ENCODE results near the gene SGK1.
"Not testable (repeated sequence)": the region's sequence is repeated elsewhere in the genome, so short reads cannot be mapped to it uniquely, and the experiment has no call there.

SGK1 gene

GRCh38 chr6:134198093-134198492 is 119.8 kb downstream of the SGK1 start:
- Histone ChIP-seq H3K36me3 (no peaks in the 10 kb centered on the region), H3K4me3 (no peak overlapping the region), H3K9me3 (peaks cover 0 to 4% (median 0%) of the 10 kb centered on the region in 3 donors), H3K27ac (no peak overlapping the region), H3K27me3 (no peaks in the 10 kb centered on the region), H3K4me1 (peaks cover 0 to 18% (median 0%) of the 10 kb centered on the region in 4 donors)
- DNase-seq, result no peak
- TF ChIP-seq CTCF (IDR thresholded peaks at IDR 0.05), result no peak
- intact Hi-C loops (cut with DNase I; ENCODE audit: low total_unique reads), result no loop called here

GRCh38 chr6:134197685-134198084 is 120.2 kb downstream of the SGK1 start:
- intact Hi-C loops (cut with DNase I; ENCODE audit: low total_unique reads); H3K27ac ChIP-seq; H3K9me3 ChIP-seq; DNase-seq; H3K4me3 ChIP-seq; H3K27me3 ChIP-seq; H3K36me3 ChIP-seq: not testable (repeated sequence)
- H3K4me1 ChIP-seq, result peaks cover 0 to 18% (median 0%) of the 10 kb centered on the region in 4 donors

- H3K4me3 ChIP-seq, result no peak overlapping the region
- H3K9me3 ChIP-seq, result no peaks in the 10 kb centered on the region
- no peak for TF ChIP-seq CTCF (IDR thresholded peaks at IDR 0.05)
- H3K4me1 ChIP-seq, result peaks cover 0 to 18% (median 0%) of the 10 kb centered on the region in 4 donors
- DNase-seq, result no peak
- H3K36me3 ChIP-seq, result no peaks in the 10 kb centered on the region
- intact Hi-C loops (cut with DNase I; ENCODE audit: low total_unique reads), result no loop called here
- no peak overlapping the region for H3K27ac ChIP-seq
- no peaks in the 10 kb centered on the region for H3K27me3 ChIP-seq
These were observed 121.2 kb downstream of the SGK1 start for GRCh38 chr6:134196568-134197193.

- H3K27ac ChIP-seq, result peak overlapping the region in 1 of 2 donors; percentile 52
- intact Hi-C loops (cut with DNase I; ENCODE audit: low total_unique reads), result no loop called here
- H3K4me3 ChIP-seq, result no peak overlapping the region
- H3K9me3 ChIP-seq, result no peaks in the 10 kb centered on the region
- peaks cover 0 to 18% (median 0%) of the 10 kb centered on the region in 4 donors for H3K4me1 ChIP-seq
- H3K27me3 ChIP-seq, result no peaks in the 10 kb centered on the region
- no peak for DNase-seq
- TF ChIP-seq CTCF (IDR thresholded peaks at IDR 0.05), result no peak
- H3K36me3 ChIP-seq, result no peaks in the 10 kb centered on the region
These were observed 121.9 kb downstream of the SGK1 start for GRCh38 chr6:134195985-134196384.

GRCh38 chr6:134195164-134195906 is 122.6 kb downstream of the SGK1 start:
- no peak overlapping the region for H3K4me3 ChIP-seq
- peak overlapping the region; percentile 34 to 52 for H3K27ac ChIP-seq
- intact Hi-C loops (cut with DNase I; ENCODE audit: low total_unique reads), result no loop called here
- H3K36me3 ChIP-seq, result no peaks in the 10 kb centered on the region
- DNase-seq, result no peak
- no peaks in the 10 kb centered on the region for H3K27me3 ChIP-seq
- peaks cover 0 to 18% (median 0%) of the 10 kb centered on the region in 4 donors for H3K4me1 ChIP-seq
- no peaks in the 10 kb centered on the region for H3K9me3 ChIP-seq
- TF ChIP-seq CTCF (IDR thresholded peaks at IDR 0.05), result no peak
